Uterus (tissue), 2 donors: ENCODE data around the gene CALCA.

Experiments
- POLR2A ChIP-seq, 2 donors: fragments of 450-650 bp; IDR thresholded peaks; one replicate each; pipeline ENCODE4 v1.6.1; 2016; ENCODE audit warnings: antibody characterized with exemption in 2 of 2, mild to moderate bottlenecking in 1 of 2, moderate library complexity in 1 of 2
- TF ChIP-seq, protein P1 (sequence below), 4 experiments: fragments of 200-600 bp in 2 of 4; fragments of 450-650 bp in 2 of 4; sonication (generic) in 2 of 4; IDR thresholded peaks; one replicate each; pipeline ENCODE4 v1.5.1; 2016 to 2019; ENCODE audit warnings: antibody characterized with exemption in 4 of 4, mild to moderate bottlenecking in 2 of 4, moderate library complexity in 1 of 4

DNA sequence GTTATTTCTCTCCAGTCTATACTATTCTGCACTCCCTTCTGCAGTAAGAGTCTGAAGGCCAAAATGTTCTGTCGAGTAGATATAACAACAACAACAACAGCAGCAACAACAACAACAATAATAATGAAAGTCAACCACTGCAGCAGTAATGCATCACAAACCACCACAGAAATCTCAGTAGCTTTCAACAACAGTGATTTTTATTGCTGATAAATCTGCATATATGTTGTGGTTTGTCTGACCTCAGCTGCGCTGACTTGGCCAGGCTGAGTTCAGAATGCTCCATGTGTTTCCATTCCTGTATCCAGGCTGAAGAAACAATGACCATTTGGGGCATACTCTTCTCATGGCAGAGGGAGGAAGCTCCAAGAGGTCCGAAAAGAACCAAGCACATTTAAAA is 47.8 kb downstream of the CALCA start:
- TF ChIP-seq, protein P1, sequence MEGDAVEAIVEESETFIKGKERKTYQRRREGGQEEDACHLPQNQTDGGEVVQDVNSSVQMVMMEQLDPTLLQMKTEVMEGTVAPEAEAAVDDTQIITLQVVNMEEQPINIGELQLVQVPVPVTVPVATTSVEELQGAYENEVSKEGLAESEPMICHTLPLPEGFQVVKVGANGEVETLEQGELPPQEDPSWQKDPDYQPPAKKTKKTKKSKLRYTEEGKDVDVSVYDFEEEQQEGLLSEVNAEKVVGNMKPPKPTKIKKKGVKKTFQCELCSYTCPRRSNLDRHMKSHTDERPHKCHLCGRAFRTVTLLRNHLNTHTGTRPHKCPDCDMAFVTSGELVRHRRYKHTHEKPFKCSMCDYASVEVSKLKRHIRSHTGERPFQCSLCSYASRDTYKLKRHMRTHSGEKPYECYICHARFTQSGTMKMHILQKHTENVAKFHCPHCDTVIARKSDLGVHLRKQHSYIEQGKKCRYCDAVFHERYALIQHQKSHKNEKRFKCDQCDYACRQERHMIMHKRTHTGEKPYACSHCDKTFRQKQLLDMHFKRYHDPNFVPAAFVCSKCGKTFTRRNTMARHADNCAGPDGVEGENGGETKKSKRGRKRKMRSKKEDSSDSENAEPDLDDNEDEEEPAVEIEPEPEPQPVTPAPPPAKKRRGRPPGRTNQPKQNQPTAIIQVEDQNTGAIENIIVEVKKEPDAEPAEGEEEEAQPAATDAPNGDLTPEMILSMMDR (IDR thresholded peaks at IDR 0.05): no peak
- TF ChIP-seq POLR2A (IDR thresholded peaks at IDR 0.05): no peak
